H1 (cell line): ENCODE measurements around the gene PACC1. TPM values are rescaled to one million over a fixed set of nuclear protein-coding genes. Genes with fewer than 3 reads are reported as not detected.

Experiments used
- CTCF ChIA-PET: fragments of 300-600 bp; sonication (Branson Sonifier 250); formaldehyde crosslinking; loops from one replicate; lab custom pipeline; 2021; ENCODE audit not compliant: partially characterized antibody; lab: Charles Lee
- POLR2A ChIA-PET: fragments of 300-600 bp; sonication (Branson Sonifier 250); formaldehyde crosslinking; loops from one replicate; lab custom pipeline; 2021; ENCODE audit warnings: inconsistent platforms; ENCODE audit not compliant: partially characterized antibody; lab: Charles Lee
- DNase-seq, 2 experiments: peaks; one replicate each; pipeline versions ENCODE4 v3.0.0 to v3.0.0-alpha.2; 2010 to 2022; ENCODE audit warnings: low spot score in 2 of 2, low read depth in 1 of 2, mixed read lengths in 1 of 2
- FAIRE-seq: peaks from 2 replicates; lab custom pipeline; 2011; peaks lifted over from hg19 to GRCh38; lab: Jason Lieb, UNC
- H2AFZ ChIP-seq: 2 replicates; pipeline ENCODE4 v1.8.1; 2012; ENCODE audit warnings: low read length, inconsistent platforms
- H2AK5ac ChIP-seq: 2 replicates; pipeline ENCODE4 v1.6.1; 2013; ENCODE audit warnings: low read depth, low read length
- H2BK120ac ChIP-seq: replicated peaks from 2 replicates; pipeline ENCODE3; 2013; ENCODE audit warnings: low read depth, low read length, inconsistent platforms
- H2BK12ac ChIP-seq: 2 replicates; pipeline ENCODE4 v1.6.1; 2013; ENCODE audit warnings: low read depth, low read length
- H2BK15ac ChIP-seq: 2 replicates; pipeline ENCODE4 v1.6.1; 2013; ENCODE audit warnings: low read length
- H2BK20ac ChIP-seq: 2 replicates; pipeline ENCODE4 v1.6.1; 2013; ENCODE audit warnings: low read length
- H2BK5ac ChIP-seq: 2 replicates; pipeline ENCODE4 v1.6.1; 2013; ENCODE audit warnings: low read depth, low read length
- H3K14ac ChIP-seq: 2 replicates; pipeline ENCODE4 v1.6.1; 2013; ENCODE audit warnings: inconsistent platforms; ENCODE audit not compliant: insufficient read length
- H3K18ac ChIP-seq: 2 replicates; pipeline ENCODE4 v1.6.1; 2013; ENCODE audit warnings: low read length; ENCODE audit errors: extremely low read depth
- H3K23ac ChIP-seq: 2 replicates; pipeline ENCODE4 v1.6.1; 2013; ENCODE audit warnings: inconsistent platforms; ENCODE audit not compliant: insufficient read length
- H3K23me2 ChIP-seq: 2 replicates; pipeline ENCODE4 v1.6.1; 2013; ENCODE audit warnings: low read depth, low read length
- H3K27ac ChIP-seq: 2 replicates; pipeline ENCODE4 v1.6.1; 2011; ENCODE audit warnings: low read depth, low read length, inconsistent platforms
- H3K27me3 ChIP-seq, 4 experiments: replicated peaks in 1 of 4; 1 replicate in 1 of 4; 2 replicates in 3 of 4; pipeline versions ENCODE4 v1.6.1 to v1.8.1; 2011 to 2013; ENCODE audit warnings: low read length in 3 of 4, mild to moderate bottlenecking in 3 of 4, inconsistent platforms in 2 of 4, mixed read lengths in 2 of 4, moderate library complexity in 1 of 4; ENCODE audit not compliant: control insufficient read depth in 3 of 4, insufficient read depth in 3 of 4; ENCODE audit errors: extremely low read depth in 1 of 4
- H3K36me3 ChIP-seq, 4 experiments: 2 replicates each; pipeline versions ENCODE4 v1.6.1 to v1.8.1; 2011 to 2013; ENCODE audit warnings: mild to moderate bottlenecking in 4 of 4, low read length in 3 of 4, moderate library complexity in 2 of 4, control low read depth in 1 of 4, inconsistent platforms in 1 of 4; ENCODE audit not compliant: insufficient read depth in 4 of 4, control insufficient read depth in 2 of 4
- H3K4ac ChIP-seq: replicated peaks from 2 replicates; pipeline ENCODE3; 2013; ENCODE audit warnings: low read length, low read depth, mixed read lengths, inconsistent platforms; ENCODE audit not compliant: insufficient read length
- H3K4me1 ChIP-seq, 4 experiments: replicated peaks in 1 of 4; 1 replicate in 1 of 4; 2 replicates in 3 of 4; pipeline versions ENCODE4 v1.6.1 to v1.8.1; 2011 to 2013; ENCODE audit warnings: low read length in 3 of 4, inconsistent platforms in 2 of 4, mixed read lengths in 1 of 4; ENCODE audit not compliant: insufficient read depth in 4 of 4, control insufficient read depth in 3 of 4
- H3K4me2 ChIP-seq, 2 experiments: 2 replicates each; pipeline versions ENCODE4 v1.6.1 to v1.8.1; 2011 to 2013; ENCODE audit warnings: low read depth in 2 of 2, low read length in 2 of 2, control low read depth in 1 of 2, inconsistent platforms in 1 of 2, mild to moderate bottlenecking in 1 of 2; ENCODE audit not compliant: insufficient read depth in 1 of 2
- H3K4me3 ChIP-seq, 4 experiments: fragments of 200-600, 300-600 bp in 1 of 4; sonication (generic), shearing (Covaris generic), sonication (Bioruptor Twin) in 1 of 4; 2 replicates each; pipeline versions ENCODE4 v1.5.1 to v1.8.1; 2011 to 2016; ENCODE audit warnings: low read length in 4 of 4, low read depth in 3 of 4, control low read depth in 2 of 4, inconsistent platforms in 2 of 4, mild to moderate bottlenecking in 2 of 4, mixed read lengths in 1 of 4, moderate library complexity in 1 of 4; ENCODE audit not compliant: insufficient read depth in 2 of 4; ENCODE audit errors: extremely low read depth in 1 of 4
- H3K56ac ChIP-seq: replicated peaks from 2 replicates; pipeline ENCODE3; 2013; ENCODE audit warnings: low read depth, mild to moderate bottlenecking, mixed read lengths, low read length, inconsistent platforms; ENCODE audit not compliant: insufficient read length
- H3K79me1 ChIP-seq: 2 replicates; pipeline ENCODE4 v1.6.1; 2013; ENCODE audit warnings: low read depth, low read length, control low read depth
- H3K79me2 ChIP-seq, 2 experiments: 2 replicates each; pipeline versions ENCODE4 v1.6.1 to v1.8.1; 2012 to 2013; ENCODE audit warnings: low read length in 2 of 2, mild to moderate bottlenecking in 2 of 2, inconsistent platforms in 1 of 2; ENCODE audit not compliant: insufficient read depth in 2 of 2, control insufficient read depth in 1 of 2
- H3K9ac ChIP-seq, 4 experiments: replicated peaks in 1 of 4; 1 replicate in 1 of 4; 2 replicates in 3 of 4; pipeline versions ENCODE4 v1.6.1 to v1.8.1; 2011 to 2013; ENCODE audit warnings: low read depth in 3 of 4, low read length in 3 of 4, control low read depth in 2 of 4, mild to moderate bottlenecking in 2 of 4, moderate library complexity in 2 of 4, inconsistent platforms in 1 of 4; ENCODE audit errors: extremely low read depth in 1 of 4
- H3K9me3 ChIP-seq, 2 experiments: 2 replicates each; pipeline versions ENCODE4 v1.6.1 to v1.8.1; 2012 to 2013; ENCODE audit warnings: mild to moderate bottlenecking in 2 of 2, moderate library complexity in 2 of 2, control low read depth in 1 of 2, inconsistent platforms in 1 of 2, low read depth in 1 of 2, low read length in 1 of 2, mixed read lengths in 1 of 2; ENCODE audit not compliant: insufficient read depth in 2 of 2
- H4K20me1 ChIP-seq, 2 experiments: replicated peaks in 1 of 2; 2 replicates each; pipeline versions ENCODE3 to v1.8.1; 2011 to 2013; ENCODE audit warnings: inconsistent platforms in 2 of 2, low read length in 2 of 2, mild to moderate bottlenecking in 1 of 2; ENCODE audit not compliant: insufficient read depth in 2 of 2, control insufficient read depth in 1 of 2
- H4K5ac ChIP-seq: 2 replicates; pipeline ENCODE4 v1.6.1; 2013; ENCODE audit warnings: low read length, low read depth, mixed read lengths, inconsistent platforms; ENCODE audit not compliant: insufficient read length
- H4K8ac ChIP-seq: 2 replicates; pipeline ENCODE4 v1.8.0; 2013; ENCODE audit warnings: mild to moderate bottlenecking, moderate library complexity, low read length, inconsistent platforms; ENCODE audit not compliant: insufficient read depth; ENCODE audit errors: extremely low read depth
- H4K91ac ChIP-seq: replicated peaks from 2 replicates; pipeline ENCODE3; 2013; ENCODE audit warnings: low read length, mixed read lengths, inconsistent platforms; ENCODE audit not compliant: insufficient read length
- FOSL1 ChIP-seq: IDR thresholded peaks from 2 replicates; pipeline ENCODE4 v1.6.1; 2011; ENCODE audit warnings: mild to moderate bottlenecking, low read depth, low read length, moderate library complexity; ENCODE audit not compliant: insufficient read depth
- RBBP5 ChIP-seq: IDR thresholded peaks from 2 replicates; pipeline ENCODE4 v1.7.1; 2012; ENCODE audit warnings: low read depth, mild to moderate bottlenecking, inconsistent platforms, low read length, moderate library complexity, borderline replicate concordance
- RNF2 ChIP-seq: fragments of 200-900, 300-1000 bp; sonication (generic); IDR thresholded peaks from 2 replicates; pipeline ENCODE4 v1.7.1; 2016; ENCODE audit warnings: borderline replicate concordance, low read depth, mild to moderate bottlenecking, antibody characterized with exemption, low read length; ENCODE audit not compliant: poor library complexity, severe bottlenecking; ENCODE audit errors: missing control alignments
- RXRA ChIP-seq: IDR thresholded peaks from 2 replicates; pipeline ENCODE4 v1.6.1; 2011; ENCODE audit warnings: low read depth, mild to moderate bottlenecking, low read length, moderate library complexity; ENCODE audit not compliant: insufficient read depth
- SIN3A ChIP-seq, 2 experiments: IDR thresholded peaks in 1 of 2; conservative IDR thresholded peaks in 1 of 2; 2 replicates each; pipeline ENCODE4 v1.6.1; 2011 to 2012; ENCODE audit warnings: low read length in 2 of 2, improper control_type of control experiment in 1 of 2, low read depth in 1 of 2, mild to moderate bottlenecking in 1 of 2
- TEAD4 ChIP-seq: IDR thresholded peaks from 2 replicates; pipeline ENCODE4 v1.6.1; 2012; ENCODE audit warnings: low read depth, low read length, inconsistent platforms, mixed read lengths
- ZNF274 ChIP-seq: IDR thresholded peaks from 2 replicates; pipeline ENCODE4 v1.7.0; 2012; ENCODE audit warnings: low read length, borderline replicate concordance; ENCODE audit errors: extremely low read depth
- WGBS, 2 experiments: shearing (Covaris generic) in 1 of 2; methylation state at CpG; one replicate each; pipeline versions ENCODE4 v1.1.6 to v1.1.7; 2013 to 2015; ENCODE audit warnings: low lambda C conversion rate in 2 of 2, mixed read lengths in 2 of 2, inconsistent platforms in 1 of 2, low coverage in 1 of 2, missing lambda C conversion rate in 1 of 2; ENCODE audit not compliant: insufficient replicate concordance in 2 of 2, insufficient coverage in 1 of 2, insufficient read length in 1 of 2; ENCODE audit errors: extremely low coverage in 1 of 2, missing lambda C conversion rate in 1 of 2; 5-methylcytosine and 5-hydroxymethylcytosine counted together
- polyA plus RNA-seq, 7 experiments: library from polyadenylated mRNA; depleted of rRNA in 3 of 7; stranded (reverse) in 5 of 7; unstranded in 2 of 7; fragments of >200 nt in 5 of 7; fragments of 200-250 nt in 2 of 7; gene quantifications; 1 replicate in 5 of 7; 2 replicates in 1 of 7; 4 replicates in 1 of 7; pipeline versions ENCODE4 v1.2.1 to v1.2.3, GENCODE V29; 2011 to 2013; ENCODE audit warnings: missing spikeins in 2 of 7, mixed read lengths in 2 of 7
- total RNA-seq: library from RNA; stranded (reverse); fragmentation: NEBNext Ultra II Directional; extraction: Animal tissue kit (Norgen Biotek cat#: 25700); gene quantifications from 2 replicates; pipeline ENCODE4 v1.2.1, GENCODE V29; 2021

The PACC1 gene
- total and polyA plus RNA-seq, 2 of the 8 experiments (the other 6 are each of a cell fraction or from before 2014, with no cell fraction given) = 18.8 to 23.5 TPM

GRCh38 chr1:212442408-212442807, 27.7 kb upstream of the PACC1 start:
- Histone ChIP-seq H2AFZ (no peak overlapping the region), H3K79me2 (no peaks in the 10 kb centered on the region), H4K8ac (no peak overlapping the region), H3K27me3 (no peaks in the 10 kb centered on the region), H3K9me3 (no peaks in the 10 kb centered on the region), H2BK20ac (no peak overlapping the region)
- DNase-seq = no peak
- CTCF ChIA-PET = interaction anchor here (0.9 to 6.2 kb wide), 3 partner anchors 14 to 35 kb away, joined by 4 to 48 read pairs (median 5); no protein-coding TSS in a partner anchor
- TF ChIP-seq TEAD4 = no peak
- no peak for TF ChIP-seq RXRA
- TF ChIP-seq FOSL1 = no peak
- no peak for TF ChIP-seq RBBP5
- no peak for TF ChIP-seq RNF2
- TF ChIP-seq ZNF274 = no peak
- no peak for TF ChIP-seq SIN3A (conservative IDR thresholded peaks at IDR 0.05 in 1 of 2, IDR thresholded peaks at IDR 0.05 in 1 of 2; ENCODE audit: low read depth in 1 of 2, low read length in 2 of 2)
- TF ChIP-seq, all 59 proteins: peak for 0
- POLR2A ChIA-PET = interaction anchor here (0.6 kb wide), 1 partner anchor 335 kb away, joined by 4 read pairs; no protein-coding TSS in a partner anchor
- Histone ChIP-seq H3K27ac (no peak overlapping the region), H3K18ac (no peak overlapping the region), H4K91ac (no peak overlapping the region), H4K5ac (no peak overlapping the region), H3K23me2 (no peaks in the 10 kb centered on the region), H3K36me3 (no peaks in the 10 kb centered on the region; a peak in 1 of 8 replicates), H3K14ac (no peak overlapping the region), H3K56ac (no peak overlapping the region), H3K4me1 (no peaks in the 10 kb centered on the region), H3K79me1 (no peaks in the 10 kb centered on the region), H2BK5ac (no peak overlapping the region), H2BK12ac (no peak overlapping the region), H3K4ac (no peak overlapping the region), H3K9ac (no peak overlapping the region), H2BK15ac (no peak overlapping the region), H4K20me1 (no peaks in the 10 kb centered on the region), H2BK120ac (no peak overlapping the region), H3K4me3 (no peak overlapping the region), H3K23ac (no peak overlapping the region), H3K4me2 (no peak overlapping the region), H2AK5ac (no peak overlapping the region; the same call in 1 of the 2 replicates)
- FAIRE-seq = no peak
- 86% methylated on average over 5 of the region's 5 CpGs; no CpG with 5 or more reads in 1 of the 2 experiments for WGBS, 2 experiments
